ENCODE measurements around the gene RFTN1. TPM values are rescaled to one million over a fixed set of nuclear protein-coding genes. Genes with fewer than 3 reads are reported as not detected.

The RFTN1 gene
- total RNA-seq, 1 donor from 2014 or later = 53.4 TPM

DNA sequence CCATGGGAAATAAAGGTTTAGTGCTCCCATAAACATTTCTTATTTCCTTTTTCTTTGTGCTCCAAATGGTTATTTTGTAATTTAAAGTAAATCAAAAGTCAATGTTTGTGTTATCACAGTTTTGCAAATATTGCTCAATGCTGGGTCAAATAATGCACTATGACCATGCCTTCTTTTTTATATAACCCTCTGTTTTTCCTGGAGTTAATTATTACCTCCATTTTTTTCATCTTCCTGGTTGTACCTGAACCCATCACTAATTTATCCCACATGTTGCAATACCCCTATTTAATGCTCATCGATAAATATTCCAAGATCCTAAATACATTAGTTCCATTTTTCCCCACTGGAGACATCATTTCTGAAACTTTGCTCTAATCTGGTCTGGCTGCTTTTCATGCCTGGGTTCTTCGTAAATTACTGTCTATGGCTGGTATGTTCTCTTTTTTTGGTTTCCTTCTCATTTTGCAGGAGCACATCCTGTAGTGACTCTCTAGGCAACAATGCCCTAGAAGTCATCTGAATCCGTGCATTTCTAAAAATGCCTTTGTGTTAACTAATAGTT, 182.1 kb downstream of the RFTN1 start:
- peaks cover 29% of the 10 kb centered on the region for H3K36me3 Mint-ChIP-seq (ENCODE audit: low read depth)

DNA sequence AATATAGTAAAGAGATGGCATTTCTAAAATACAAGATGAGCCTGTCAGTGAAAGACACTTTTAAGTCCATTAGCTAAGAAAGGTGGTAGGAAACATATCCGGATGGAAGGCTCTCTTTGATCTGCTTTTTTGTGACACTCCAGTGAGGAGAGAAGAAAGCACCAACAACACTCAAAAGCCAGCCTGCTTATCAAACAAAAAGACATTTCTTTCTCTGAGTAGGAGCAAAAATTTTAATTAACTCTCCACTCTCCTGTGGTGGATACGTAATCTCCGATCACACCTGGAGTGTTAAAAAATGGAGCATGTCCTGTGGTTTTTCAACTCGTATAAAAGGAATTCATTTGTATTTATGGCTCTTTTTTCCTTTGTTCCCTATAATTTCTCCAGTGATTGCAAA, 183.1 kb downstream of the RFTN1 start:
- H3K27ac Mint-ChIP-seq (ENCODE audit: unreplicated experiment) = no peak overlapping the region
- H3K27me3 Mint-ChIP-seq (ENCODE audit: low read depth) = no peaks in the 10 kb centered on the region
- peaks cover 29% of the 10 kb centered on the region for H3K9me3 Mint-ChIP-seq (ENCODE audit: low read depth)
- H3K4me3 Mint-ChIP-seq (ENCODE audit: unreplicated experiment) = no peak overlapping the region
- H3K4me1 Mint-ChIP-seq (ENCODE audit: low read depth) = peaks cover 23% of the 10 kb centered on the region
- H3K36me3 Mint-ChIP-seq (ENCODE audit: low read depth) = peaks cover 25% of the 10 kb centered on the region
- no peak for DNase-seq (ENCODE audit: low spot score)
- TF ChIP-seq CTCF (IDR thresholded peaks at IDR 0.05) = no peak

More for the DNA sequence above, 182.1 kb downstream of the RFTN1 start:
- Mint-ChIP-seq H3K9me3 (ENCODE audit: low read depth) (peaks cover 29% of the 10 kb centered on the region), H3K4me1 (ENCODE audit: low read depth) (peaks cover 23% of the 10 kb centered on the region), H3K27me3 (ENCODE audit: low read depth) (no peaks in the 10 kb centered on the region), H3K4me3 (ENCODE audit: unreplicated experiment) (no peak overlapping the region), H3K27ac (ENCODE audit: unreplicated experiment) (no peak overlapping the region)
- DNase-seq (ENCODE audit: low spot score) = no peak
- TF ChIP-seq CTCF (IDR thresholded peaks at IDR 0.05) = no peak

DNA sequence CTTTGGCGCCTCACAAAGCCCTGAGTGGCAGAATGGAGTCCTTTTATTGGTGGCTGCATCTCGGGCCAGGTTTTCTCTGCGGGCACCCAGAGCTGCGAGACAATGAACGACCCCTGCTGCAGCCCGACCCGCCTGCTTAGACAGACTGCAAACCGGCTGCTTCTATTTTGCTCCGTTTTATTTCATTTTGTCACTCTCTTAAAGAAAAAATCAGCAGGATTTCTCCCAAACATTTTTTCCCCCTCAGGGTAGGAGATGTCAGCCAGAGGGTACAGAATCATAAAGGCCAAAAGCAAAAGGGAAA, 183.7 kb downstream of the RFTN1 start:
- H3K27me3 Mint-ChIP-seq (ENCODE audit: low read depth) = no peaks in the 10 kb centered on the region
- H3K27ac Mint-ChIP-seq (ENCODE audit: unreplicated experiment) = no peak overlapping the region
- peaks cover 21% of the 10 kb centered on the region for H3K36me3 Mint-ChIP-seq (ENCODE audit: low read depth)

DNA sequence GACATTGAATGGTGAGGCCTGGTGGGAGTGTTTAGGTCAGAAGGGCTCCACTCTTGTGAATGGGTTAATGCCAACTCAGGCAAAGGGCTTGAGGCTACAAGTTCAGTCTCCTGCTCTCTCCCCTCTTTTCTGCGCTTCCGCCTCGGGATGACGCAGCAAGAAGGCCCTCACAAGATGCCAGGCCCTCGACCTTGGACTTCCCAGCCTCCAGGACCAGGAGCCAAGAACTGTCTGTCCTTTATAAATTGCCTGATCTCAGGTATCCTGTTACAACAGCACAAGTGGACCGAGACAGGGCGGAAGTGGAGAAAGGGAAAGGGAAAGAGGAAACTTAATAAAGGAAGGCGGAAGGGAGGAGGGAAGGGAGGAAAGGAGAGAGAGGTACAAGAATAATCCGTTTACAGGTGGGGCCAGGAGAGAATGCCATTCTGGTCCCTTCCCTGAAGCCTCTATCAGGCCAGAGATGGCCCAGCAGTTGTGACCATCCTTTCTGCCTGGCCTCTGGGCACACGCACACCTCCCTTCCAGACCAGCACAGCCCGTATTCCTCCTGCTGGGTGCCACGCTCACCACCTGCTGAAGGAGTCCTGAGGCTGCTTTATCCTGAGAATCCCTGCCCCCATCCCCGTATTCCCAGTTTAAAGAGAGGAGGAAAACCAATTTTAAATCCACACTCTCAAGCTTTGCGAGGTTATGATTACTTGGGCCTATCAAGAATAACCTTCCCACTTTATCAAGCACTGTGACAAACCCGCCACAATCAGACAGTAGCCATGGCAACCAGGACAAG, 184.3 kb downstream of the RFTN1 start:
- H3K36me3 Mint-ChIP-seq (ENCODE audit: low read depth) = peaks cover 18% of the 10 kb centered on the region
- no peaks in the 10 kb centered on the region for H3K27me3 Mint-ChIP-seq (ENCODE audit: low read depth)
- no peak for TF ChIP-seq CTCF (IDR thresholded peaks at IDR 0.05)
- peaks cover 17% of the 10 kb centered on the region for H3K9me3 Mint-ChIP-seq (ENCODE audit: low read depth)
- no peak overlapping the region for H3K27ac Mint-ChIP-seq (ENCODE audit: unreplicated experiment)
- peaks cover 18% of the 10 kb centered on the region for H3K4me1 Mint-ChIP-seq (ENCODE audit: low read depth)
- DNase-seq (ENCODE audit: low spot score) = no peak
- H3K4me3 Mint-ChIP-seq (ENCODE audit: unreplicated experiment) = no peak overlapping the region

More for the DNA sequence above, 183.7 kb downstream of the RFTN1 start:
- no peak for DNase-seq (ENCODE audit: low spot score)
- no peak overlapping the region for H3K4me3 Mint-ChIP-seq (ENCODE audit: unreplicated experiment)
- H3K4me1 Mint-ChIP-seq (ENCODE audit: low read depth) = peaks cover 20% of the 10 kb centered on the region
- TF ChIP-seq CTCF (IDR thresholded peaks at IDR 0.05) = no peak
- peaks cover 23% of the 10 kb centered on the region for H3K9me3 Mint-ChIP-seq (ENCODE audit: low read depth)

GRCh38 chr3:16328124-16328523, 185.4 kb downstream of the RFTN1 start:
- no peak overlapping the region for H3K4me3 Mint-ChIP-seq (ENCODE audit: unreplicated experiment)
- H3K27ac Mint-ChIP-seq (ENCODE audit: unreplicated experiment) = no peak overlapping the region
- peaks cover 15% of the 10 kb centered on the region for H3K9me3 Mint-ChIP-seq (ENCODE audit: low read depth)
- no peak for TF ChIP-seq CTCF (IDR thresholded peaks at IDR 0.05)
- H3K36me3 Mint-ChIP-seq (ENCODE audit: low read depth) = peaks cover 19% of the 10 kb centered on the region
- H3K27me3 Mint-ChIP-seq (ENCODE audit: low read depth) = no peaks in the 10 kb centered on the region
- DNase-seq (ENCODE audit: low spot score) = no peak
- peaks cover 12% of the 10 kb centered on the region for H3K4me1 Mint-ChIP-seq (ENCODE audit: low read depth)
